Measurements from ENCODE around the gene SLC37A1.

The SLC37A1 gene

GRCh38 chr21:42539342-42539741 lies 25.7 kb downstream of the SLC37A1 start:
- Histone ChIP-seq H3K9me3 (ENCODE audit: control insufficient read depth, insufficient read depth, low read length) (no peaks in the 10 kb centered on the region), H3K27ac (ENCODE audit: low read depth, low read length) (no peak overlapping the region), H3K27me3 (ENCODE audit: control insufficient read depth, insufficient read depth, low read length) (no peaks in the 10 kb centered on the region), H3K4me1 (ENCODE audit: control insufficient read depth, insufficient read depth, low read length) (no peaks in the 10 kb centered on the region), H3K4me3 (ENCODE audit: low read depth, low read length) (no peak overlapping the region), H3K36me3 (ENCODE audit: control insufficient read depth, insufficient read depth, low read length) (peaks cover 58% of the 10 kb centered on the region), H3K9ac (ENCODE audit: low read depth, low read length) (no peak overlapping the region)

- H3K9me3 ChIP-seq (ENCODE audit: control insufficient read depth, insufficient read depth, low read length), result no peaks in the 10 kb centered on the region
- H3K36me3 ChIP-seq (ENCODE audit: control insufficient read depth, insufficient read depth, low read length), result peaks cover 59% of the 10 kb centered on the region
- H3K4me3 ChIP-seq (ENCODE audit: low read depth, low read length), result no peak overlapping the region
- H3K27me3 ChIP-seq (ENCODE audit: control insufficient read depth, insufficient read depth, low read length), result no peaks in the 10 kb centered on the region
- no peaks in the 10 kb centered on the region for H3K4me1 ChIP-seq (ENCODE audit: control insufficient read depth, insufficient read depth, low read length)
- H3K27ac ChIP-seq (ENCODE audit: low read depth, low read length), result no peak overlapping the region
- H3K9ac ChIP-seq (ENCODE audit: low read depth, low read length), result no peak overlapping the region
These were observed 26.3 kb downstream of the SLC37A1 start for GRCh38 chr21:42539931-42540343.

- Histone ChIP-seq H3K27me3 (ENCODE audit: control insufficient read depth, insufficient read depth, low read length) (no peaks in the 10 kb centered on the region), H3K36me3 (ENCODE audit: control insufficient read depth, insufficient read depth, low read length) (peaks cover 59% of the 10 kb centered on the region), H3K9me3 (ENCODE audit: control insufficient read depth, insufficient read depth, low read length) (no peaks in the 10 kb centered on the region), H3K4me3 (ENCODE audit: low read depth, low read length) (no peak overlapping the region), H3K9ac (ENCODE audit: low read depth, low read length) (no peak overlapping the region), H3K27ac (ENCODE audit: low read depth, low read length) (no peak overlapping the region), H3K4me1 (ENCODE audit: control insufficient read depth, insufficient read depth, low read length) (no peaks in the 10 kb centered on the region)
These were observed 26.7 kb downstream of the SLC37A1 start for GRCh38 chr21:42540396-42540795.

GRCh38 chr21:42541174-42541573 lies 27.5 kb downstream of the SLC37A1 start:
- Histone ChIP-seq H3K4me3 (ENCODE audit: low read depth, low read length) (no peak overlapping the region), H3K27me3 (ENCODE audit: control insufficient read depth, insufficient read depth, low read length) (no peaks in the 10 kb centered on the region), H3K4me1 (ENCODE audit: control insufficient read depth, insufficient read depth, low read length) (no peaks in the 10 kb centered on the region), H3K36me3 (ENCODE audit: control insufficient read depth, insufficient read depth, low read length) (peaks cover 59% of the 10 kb centered on the region), H3K9me3 (ENCODE audit: control insufficient read depth, insufficient read depth, low read length) (no peaks in the 10 kb centered on the region), H3K9ac (ENCODE audit: low read depth, low read length) (no peak overlapping the region), H3K27ac (ENCODE audit: low read depth, low read length) (no peak overlapping the region)

GRCh38 chr21:42541618-42542017 lies 28.0 kb downstream of the SLC37A1 start:
- Histone ChIP-seq H3K9ac (ENCODE audit: low read depth, low read length) (no peak overlapping the region), H3K36me3 (ENCODE audit: control insufficient read depth, insufficient read depth, low read length) (peaks cover 59% of the 10 kb centered on the region), H3K27me3 (ENCODE audit: control insufficient read depth, insufficient read depth, low read length) (no peaks in the 10 kb centered on the region), H3K27ac (ENCODE audit: low read depth, low read length) (no peak overlapping the region), H3K4me1 (ENCODE audit: control insufficient read depth, insufficient read depth, low read length) (no peaks in the 10 kb centered on the region), H3K9me3 (ENCODE audit: control insufficient read depth, insufficient read depth, low read length) (no peaks in the 10 kb centered on the region), H3K4me3 (ENCODE audit: low read depth, low read length) (no peak overlapping the region)

- peaks cover 60% of the 10 kb centered on the region for H3K36me3 ChIP-seq (ENCODE audit: control insufficient read depth, insufficient read depth, low read length)
- no peak overlapping the region for H3K9ac ChIP-seq (ENCODE audit: low read depth, low read length)
- H3K4me1 ChIP-seq (ENCODE audit: control insufficient read depth, insufficient read depth, low read length), result no peaks in the 10 kb centered on the region
- H3K9me3 ChIP-seq (ENCODE audit: control insufficient read depth, insufficient read depth, low read length), result no peaks in the 10 kb centered on the region
- H3K4me3 ChIP-seq (ENCODE audit: low read depth, low read length), result no peak overlapping the region
- H3K27me3 ChIP-seq (ENCODE audit: control insufficient read depth, insufficient read depth, low read length), result no peaks in the 10 kb centered on the region
- H3K27ac ChIP-seq (ENCODE audit: low read depth, low read length), result no peak overlapping the region
These were observed 28.5 kb downstream of the SLC37A1 start for GRCh38 chr21:42542196-42542595.

- Histone ChIP-seq H3K27ac (ENCODE audit: low read depth, low read length) (no peak overlapping the region), H3K4me1 (ENCODE audit: control insufficient read depth, insufficient read depth, low read length) (no peaks in the 10 kb centered on the region), H3K4me3 (ENCODE audit: low read depth, low read length) (no peak overlapping the region), H3K27me3 (ENCODE audit: control insufficient read depth, insufficient read depth, low read length) (no peaks in the 10 kb centered on the region), H3K9me3 (ENCODE audit: control insufficient read depth, insufficient read depth, low read length) (no peaks in the 10 kb centered on the region), H3K36me3 (ENCODE audit: control insufficient read depth, insufficient read depth, low read length) (peaks cover 63% of the 10 kb centered on the region), H3K9ac (ENCODE audit: low read depth, low read length) (no peak overlapping the region)
These were observed 28.9 kb downstream of the SLC37A1 start for GRCh38 chr21:42542596-42542995.

- Histone ChIP-seq H3K9me3 (ENCODE audit: control insufficient read depth, insufficient read depth, low read length) (no peaks in the 10 kb centered on the region), H3K36me3 (ENCODE audit: control insufficient read depth, insufficient read depth, low read length) (peaks cover 63% of the 10 kb centered on the region), H3K27me3 (ENCODE audit: control insufficient read depth, insufficient read depth, low read length) (no peaks in the 10 kb centered on the region), H3K4me3 (ENCODE audit: low read depth, low read length) (no peak overlapping the region), H3K4me1 (ENCODE audit: control insufficient read depth, insufficient read depth, low read length) (no peaks in the 10 kb centered on the region), H3K9ac (ENCODE audit: low read depth, low read length) (no peak overlapping the region), H3K27ac (ENCODE audit: low read depth, low read length) (no peak overlapping the region)
These were observed 29.6 kb downstream of the SLC37A1 start for GRCh38 chr21:42543106-42543847.

- no peaks in the 10 kb centered on the region for H3K27me3 ChIP-seq (ENCODE audit: control insufficient read depth, insufficient read depth, low read length)
- H3K9ac ChIP-seq (ENCODE audit: low read depth, low read length), result no peak overlapping the region
- peaks cover 70% of the 10 kb centered on the region for H3K36me3 ChIP-seq (ENCODE audit: control insufficient read depth, insufficient read depth, low read length)
- no peaks in the 10 kb centered on the region for H3K4me1 ChIP-seq (ENCODE audit: control insufficient read depth, insufficient read depth, low read length)
- no peaks in the 10 kb centered on the region for H3K9me3 ChIP-seq (ENCODE audit: control insufficient read depth, insufficient read depth, low read length)
- no peak overlapping the region for H3K4me3 ChIP-seq (ENCODE audit: low read depth, low read length)
- H3K27ac ChIP-seq (ENCODE audit: low read depth, low read length), result no peak overlapping the region
These were observed 30.9 kb downstream of the SLC37A1 start for GRCh38 chr21:42544544-42544943.

- Histone ChIP-seq H3K9ac (ENCODE audit: low read depth, low read length) (no peak overlapping the region), H3K4me3 (ENCODE audit: low read depth, low read length) (no peak overlapping the region), H3K4me1 (ENCODE audit: control insufficient read depth, insufficient read depth, low read length) (peaks cover 4% of the 10 kb centered on the region), H3K36me3 (ENCODE audit: control insufficient read depth, insufficient read depth, low read length) (peaks cover 68% of the 10 kb centered on the region), H3K27ac (ENCODE audit: low read depth, low read length) (no peak overlapping the region), H3K27me3 (ENCODE audit: control insufficient read depth, insufficient read depth, low read length) (no peaks in the 10 kb centered on the region), H3K9me3 (ENCODE audit: control insufficient read depth, insufficient read depth, low read length) (no peaks in the 10 kb centered on the region)
These were observed 31.7 kb downstream of the SLC37A1 start for GRCh38 chr21:42545317-42545716.

- Histone ChIP-seq H3K9me3 (ENCODE audit: control insufficient read depth, insufficient read depth, low read length) (no peaks in the 10 kb centered on the region), H3K4me3 (ENCODE audit: low read depth, low read length) (no peak overlapping the region), H3K36me3 (ENCODE audit: control insufficient read depth, insufficient read depth, low read length) (peaks cover 68% of the 10 kb centered on the region), H3K4me1 (ENCODE audit: control insufficient read depth, insufficient read depth, low read length) (peaks cover 8% of the 10 kb centered on the region), H3K27me3 (ENCODE audit: control insufficient read depth, insufficient read depth, low read length) (no peaks in the 10 kb centered on the region), H3K9ac (ENCODE audit: low read depth, low read length) (no peak overlapping the region), H3K27ac (ENCODE audit: low read depth, low read length) (no peak overlapping the region)
These were observed 32.1 kb downstream of the SLC37A1 start for GRCh38 chr21:42545745-42546144.

All from HUES48 (cell line).